WTC11 (cell line): ENCODE measurements around the gene KIR2DL4.
"Not testable (repeated sequence)": the region's sequence is repeated elsewhere in the genome, so short reads cannot be mapped to it uniquely, and the experiment has no call there.

Experiments used
- CREB1 ChIP-seq: sonication (generic); formaldehyde crosslinking; IDR thresholded peaks from 2 replicates; pipeline ENCODE4 v1.8.0; 2023; ENCODE audit warnings: mild to moderate bottlenecking, missing genetic modification reagents
- CREM ChIP-seq: sonication (generic); formaldehyde crosslinking; IDR thresholded peaks from 2 replicates; pipeline ENCODE4 v1.8.1; 2022; ENCODE audit warnings: mild to moderate bottlenecking, missing genetic modification reagents, moderate library complexity
- MLX ChIP-seq: sonication (generic); formaldehyde crosslinking; IDR thresholded peaks from 2 replicates; pipeline ENCODE4 v1.8.1; 2023; ENCODE audit warnings: mild to moderate bottlenecking, missing genetic modification reagents, moderate library complexity
- NR3C1 ChIP-seq: sonication (generic); formaldehyde crosslinking; conservative IDR thresholded peaks from 2 replicates; pipeline ENCODE4 v1.8.1; 2023; ENCODE audit warnings: low read depth, mild to moderate bottlenecking, missing genetic modification reagents
- ZBTB21 ChIP-seq: sonication (generic); formaldehyde crosslinking; IDR thresholded peaks from 2 replicates; pipeline ENCODE4 v1.8.1; 2023; ENCODE audit warnings: mild to moderate bottlenecking, missing genetic modification reagents, borderline replicate concordance
- ZNF121 ChIP-seq: sonication (generic); formaldehyde crosslinking; IDR thresholded peaks from 2 replicates; pipeline ENCODE4 v1.8.0; 2023; ENCODE audit warnings: missing genetic modification reagents
- ZNF671 ChIP-seq: fragments of 250-450 bp; sonication (Bioruptor Pico); IDR thresholded peaks from 2 replicates; pipeline ENCODE4 v1.8.0; 2021; ENCODE audit warnings: mild to moderate bottlenecking
- TF ChIP-seq, protein P1 (sequence below): fragments of 200-600 bp; IDR thresholded peaks from 2 replicates; pipeline ENCODE4 v1.8.0; 2022; ENCODE audit warnings: antibody characterized with exemption
- TF ChIP-seq, protein P2 (sequence below): sonication (generic); formaldehyde crosslinking; IDR thresholded peaks from 2 replicates; pipeline ENCODE4 v1.8.1; 2022; ENCODE audit warnings: low read depth, mild to moderate bottlenecking, moderate library complexity, missing genetic modification reagents, borderline replicate concordance
- TF ChIP-seq, protein P3 (sequence below): sonication (generic); formaldehyde crosslinking; IDR thresholded peaks from 2 replicates; pipeline ENCODE4 v1.8.1; 2023; ENCODE audit warnings: mild to moderate bottlenecking, missing genetic modification reagents
- TF ChIP-seq, protein P4 (sequence below): sonication (generic); formaldehyde crosslinking; IDR thresholded peaks from 2 replicates; pipeline ENCODE4 v1.8.0; 2022; ENCODE audit warnings: mild to moderate bottlenecking, missing genetic modification reagents

- TF ChIP-seq, protein P1, sequence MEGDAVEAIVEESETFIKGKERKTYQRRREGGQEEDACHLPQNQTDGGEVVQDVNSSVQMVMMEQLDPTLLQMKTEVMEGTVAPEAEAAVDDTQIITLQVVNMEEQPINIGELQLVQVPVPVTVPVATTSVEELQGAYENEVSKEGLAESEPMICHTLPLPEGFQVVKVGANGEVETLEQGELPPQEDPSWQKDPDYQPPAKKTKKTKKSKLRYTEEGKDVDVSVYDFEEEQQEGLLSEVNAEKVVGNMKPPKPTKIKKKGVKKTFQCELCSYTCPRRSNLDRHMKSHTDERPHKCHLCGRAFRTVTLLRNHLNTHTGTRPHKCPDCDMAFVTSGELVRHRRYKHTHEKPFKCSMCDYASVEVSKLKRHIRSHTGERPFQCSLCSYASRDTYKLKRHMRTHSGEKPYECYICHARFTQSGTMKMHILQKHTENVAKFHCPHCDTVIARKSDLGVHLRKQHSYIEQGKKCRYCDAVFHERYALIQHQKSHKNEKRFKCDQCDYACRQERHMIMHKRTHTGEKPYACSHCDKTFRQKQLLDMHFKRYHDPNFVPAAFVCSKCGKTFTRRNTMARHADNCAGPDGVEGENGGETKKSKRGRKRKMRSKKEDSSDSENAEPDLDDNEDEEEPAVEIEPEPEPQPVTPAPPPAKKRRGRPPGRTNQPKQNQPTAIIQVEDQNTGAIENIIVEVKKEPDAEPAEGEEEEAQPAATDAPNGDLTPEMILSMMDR, result not testable (repeated sequence)
- not testable (repeated sequence) for TF ChIP-seq CREB1 (CRISPR knock-in tag); CREM (CRISPR knock-in tag); ZBTB21 (CRISPR knock-in tag); ZNF671; MLX; ZNF121; NR3C1 (CRISPR knock-in tag)
- TF ChIP-seq, protein P2, sequence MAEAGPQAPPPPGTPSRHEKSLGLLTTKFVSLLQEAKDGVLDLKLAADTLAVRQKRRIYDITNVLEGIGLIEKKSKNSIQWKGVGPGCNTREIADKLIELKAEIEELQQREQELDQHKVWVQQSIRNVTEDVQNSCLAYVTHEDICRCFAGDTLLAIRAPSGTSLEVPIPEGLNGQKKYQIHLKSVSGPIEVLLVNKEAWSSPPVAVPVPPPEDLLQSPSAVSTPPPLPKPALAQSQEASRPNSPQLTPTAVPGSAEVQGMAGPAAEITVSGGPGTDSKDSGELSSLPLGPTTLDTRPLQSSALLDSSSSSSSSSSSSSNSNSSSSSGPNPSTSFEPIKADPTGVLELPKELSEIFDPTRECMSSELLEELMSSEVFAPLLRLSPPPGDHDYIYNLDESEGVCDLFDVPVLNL (CRISPR knock-in tag), result not testable (repeated sequence)
- TF ChIP-seq, protein P3, sequence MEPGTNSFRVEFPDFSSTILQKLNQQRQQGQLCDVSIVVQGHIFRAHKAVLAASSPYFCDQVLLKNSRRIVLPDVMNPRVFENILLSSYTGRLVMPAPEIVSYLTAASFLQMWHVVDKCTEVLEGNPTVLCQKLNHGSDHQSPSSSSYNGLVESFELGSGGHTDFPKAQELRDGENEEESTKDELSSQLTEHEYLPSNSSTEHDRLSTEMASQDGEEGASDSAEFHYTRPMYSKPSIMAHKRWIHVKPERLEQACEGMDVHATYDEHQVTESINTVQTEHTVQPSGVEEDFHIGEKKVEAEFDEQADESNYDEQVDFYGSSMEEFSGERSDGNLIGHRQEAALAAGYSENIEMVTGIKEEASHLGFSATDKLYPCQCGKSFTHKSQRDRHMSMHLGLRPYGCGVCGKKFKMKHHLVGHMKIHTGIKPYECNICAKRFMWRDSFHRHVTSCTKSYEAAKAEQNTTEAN, result not testable (repeated sequence)
- TF ChIP-seq, protein P4, sequence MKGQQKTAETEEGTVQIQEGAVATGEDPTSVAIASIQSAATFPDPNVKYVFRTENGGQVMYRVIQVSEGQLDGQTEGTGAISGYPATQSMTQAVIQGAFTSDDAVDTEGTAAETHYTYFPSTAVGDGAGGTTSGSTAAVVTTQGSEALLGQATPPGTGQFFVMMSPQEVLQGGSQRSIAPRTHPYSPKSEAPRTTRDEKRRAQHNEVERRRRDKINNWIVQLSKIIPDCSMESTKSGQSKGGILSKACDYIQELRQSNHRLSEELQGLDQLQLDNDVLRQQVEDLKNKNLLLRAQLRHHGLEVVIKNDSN, result not testable (repeated sequence)
These were observed 29.1 kb downstream of the KIR2DL4 start, which contains the start of gene KIR2DS4 for GRCh38 chr19:54832496-54832895.
